Gastroesophageal sphincter (tissue), 4 donors: ENCODE results near the gene LAMA3. TPM values are rescaled to one million over a fixed set of nuclear protein-coding genes. Genes with fewer than 3 reads are reported as not detected.

ENCODE experiments used
- ATAC-seq: fragments of 150-250 bp; one replicate; pipeline ENCODE4 v1.9.1; 2016; ENCODE audit warnings: mild to moderate bottlenecking, moderate library complexity
- H3K27ac ChIP-seq, 4 donors: fragments of 200-600 bp; sonication (generic) in 3 of 4; 1 replicate in 3 of 4; 2 replicates in 1 of 4; pipeline ENCODE4 v1.5.1; 2016 to 2019
- H3K27me3 ChIP-seq: fragments of 200-600 bp; sonication (generic); one replicate; pipeline ENCODE4 v1.5.1; 2019
- H3K36me3 ChIP-seq, 2 donors: fragments of 200-600 bp; sonication (generic); one replicate each; pipeline ENCODE4 v1.5.1; 2019; ENCODE audit warnings: control low read depth in 1 of 2
- H3K4me1 ChIP-seq, 3 donors: fragments of 200-600 bp; sonication (generic); 1 replicate in 2 of 3; 2 replicates in 1 of 3; pipeline ENCODE4 v1.5.1; 2016 to 2019; ENCODE audit warnings: control low read depth in 2 of 3
- H3K4me3 ChIP-seq, 2 donors: fragments of 200-600 bp; sonication (generic); one replicate each; pipeline ENCODE4 v1.5.1; 2019; ENCODE audit warnings: mild to moderate bottlenecking in 1 of 2, moderate library complexity in 1 of 2
- H3K9me3 ChIP-seq, 3 donors: fragments of 200-600 bp; sonication (generic); one replicate each; pipeline ENCODE4 v1.5.1; 2017 to 2019; ENCODE audit warnings: control low read depth in 2 of 3
- CTCF ChIP-seq, 4 experiments: fragments of 200-600 bp in 2 of 4; fragments of 450-650 bp in 2 of 4; sonication (generic) in 1 of 4; IDR thresholded peaks; one replicate each; pipeline ENCODE4 v1.5.1; 2017 to 2019; ENCODE audit warnings: antibody characterized with exemption in 4 of 4, mild to moderate bottlenecking in 2 of 4, moderate library complexity in 2 of 4
- EP300 ChIP-seq: sonication (generic); formaldehyde crosslinking; IDR thresholded peaks from one replicate; pipeline ENCODE4 v1.6.1; 2017; ENCODE audit warnings: antibody characterized with exemption, mild to moderate bottlenecking
- POLR2A ChIP-seq, 2 donors: fragments of 450-650 bp; IDR thresholded peaks; one replicate each; pipeline ENCODE4 v1.6.1; 2017; ENCODE audit warnings: antibody characterized with exemption in 2 of 2, mild to moderate bottlenecking in 2 of 2, moderate library complexity in 1 of 2
- POLR2AphosphoS5 ChIP-seq: sonication (generic); formaldehyde crosslinking; IDR thresholded peaks from one replicate; pipeline ENCODE4 v1.6.1; 2017; ENCODE audit warnings: antibody characterized with exemption
- WGBS, 2 donors: methylation state at CpG; one replicate each; pipeline ENCODE4 v1.1.5; 2018; ENCODE audit warnings: low coverage in 1 of 2; 5-methylcytosine and 5-hydroxymethylcytosine counted together
- total RNA-seq, 4 donors: library from RNA; depleted of rRNA; stranded (reverse); fragments of >200 nt; gene quantifications; one replicate each; pipeline ENCODE4 v1.1.0, GENCODE V29; 2016

Gene LAMA3
- total RNA-seq, 4 donors from 2014 or later, result 8.3 to 13.5 (median 9.5) TPM

GRCh38 chr18:23970161-23971096, 281.2 kb downstream of the LAMA3 start:
- no peaks in the 10 kb centered on the region for H3K27me3 ChIP-seq
- ATAC-seq, result no peak
- H3K4me3 ChIP-seq, result no peak overlapping the region
- H3K36me3 ChIP-seq, result no peaks in the 10 kb centered on the region
- H3K27ac ChIP-seq, result no peak overlapping the region
- no peaks in the 10 kb centered on the region for H3K9me3 ChIP-seq
- TF ChIP-seq EP300, result no peak
- WGBS, 2 donors, result 63 to 83% methylated on average over 4 to 7 of the region's 7 CpGs
- peaks cover 0 to 7% (median 1%) of the 10 kb centered on the region in 3 donors for H3K4me1 ChIP-seq

GRCh38 chr18:23971097-23971440, 281.8 kb downstream of the LAMA3 start:
- no peak for ATAC-seq
- Histone ChIP-seq H3K4me1 (peaks cover 0 to under 1% (median 0%) of the 10 kb centered on the region in 3 donors), H3K9me3 (no peaks in the 10 kb centered on the region), H3K4me3 (no peak overlapping the region), H3K27ac (no peak overlapping the region), H3K36me3 (no peaks in the 10 kb centered on the region), H3K27me3 (no peaks in the 10 kb centered on the region)
- 69% methylated on average over 5 of the region's 5 CpGs; no CpG with 5 or more reads in 1 of the 2 donors for WGBS, 2 donors
- TF ChIP-seq POLR2A (IDR thresholded peaks at IDR 0.05) (no peak), EP300 (no peak), POLR2AphosphoS5 (no peak), CTCF (IDR thresholded peaks at IDR 0.05) (no peak)

GRCh38 chr18:23971666-23972230, 282.5 kb downstream of the LAMA3 start:
- Histone ChIP-seq H3K27ac (no peak overlapping the region), H3K4me1 (no peaks in the 10 kb centered on the region), H3K9me3 (no peaks in the 10 kb centered on the region), H3K27me3 (no peaks in the 10 kb centered on the region), H3K4me3 (no peak overlapping the region), H3K36me3 (no peaks in the 10 kb centered on the region)
- TF ChIP-seq POLR2AphosphoS5 (peak; percentile 16), EP300 (no peak), CTCF (IDR thresholded peaks at IDR 0.05) (no peak)
- no peak for ATAC-seq
- 75 to 89% methylated on average over 5 of the region's 5 CpGs for WGBS, 2 donors

GRCh38 chr18:23972453-23972852, 283.2 kb downstream of the LAMA3 start:
- no peak for TF ChIP-seq POLR2A (IDR thresholded peaks at IDR 0.05)
- TF ChIP-seq CTCF (IDR thresholded peaks at IDR 0.05), result no peak
- TF ChIP-seq POLR2AphosphoS5, result no peak
- TF ChIP-seq EP300, result no peak
- no peak overlapping the region for H3K4me3 ChIP-seq
- H3K9me3 ChIP-seq, result no peaks in the 10 kb centered on the region
- ATAC-seq, result no peak
- H3K27ac ChIP-seq, result no peak overlapping the region
- H3K36me3 ChIP-seq, result no peaks in the 10 kb centered on the region
- WGBS, 2 donors, result 58 to 72% methylated on average over 4 to 6 of the region's 6 CpGs
- H3K4me1 ChIP-seq, result no peaks in the 10 kb centered on the region
- H3K27me3 ChIP-seq, result no peaks in the 10 kb centered on the region

GRCh38 chr18:23977103-23977502, 287.9 kb downstream of the LAMA3 start:
- Histone ChIP-seq H3K9me3 (no peaks in the 10 kb centered on the region), H3K27me3 (no peaks in the 10 kb centered on the region), H3K4me1 (peaks cover 3 to 13% (median 7%) of the 10 kb centered on the region in 3 donors), H3K27ac (no peak overlapping the region), H3K36me3 (no peaks in the 10 kb centered on the region), H3K4me3 (no peak overlapping the region)
- TF ChIP-seq POLR2AphosphoS5 (no peak), EP300 (no peak), CTCF (IDR thresholded peaks at IDR 0.05) (no peak), POLR2A (IDR thresholded peaks at IDR 0.05) (no peak)
- no peak for ATAC-seq
- 91 to 99% methylated on average over 5 to 7 of the region's 7 CpGs for WGBS, 2 donors
